Activated CD4-positive, CD25-positive, alpha-beta regulatory T cell (primary cell): ENCODE results near the gene HOXB2.

ENCODE experiments used
- DNase-seq, 4 experiments: peaks; one replicate each; lab custom pipeline; 2025; lab: John Stamatoyannopoulos, UW

Gene HOXB2

GRCh38 chr17:48552466-48553189 is 7.7 kb upstream of the HOXB2 start:
- DNase-seq = no peak

DNA sequence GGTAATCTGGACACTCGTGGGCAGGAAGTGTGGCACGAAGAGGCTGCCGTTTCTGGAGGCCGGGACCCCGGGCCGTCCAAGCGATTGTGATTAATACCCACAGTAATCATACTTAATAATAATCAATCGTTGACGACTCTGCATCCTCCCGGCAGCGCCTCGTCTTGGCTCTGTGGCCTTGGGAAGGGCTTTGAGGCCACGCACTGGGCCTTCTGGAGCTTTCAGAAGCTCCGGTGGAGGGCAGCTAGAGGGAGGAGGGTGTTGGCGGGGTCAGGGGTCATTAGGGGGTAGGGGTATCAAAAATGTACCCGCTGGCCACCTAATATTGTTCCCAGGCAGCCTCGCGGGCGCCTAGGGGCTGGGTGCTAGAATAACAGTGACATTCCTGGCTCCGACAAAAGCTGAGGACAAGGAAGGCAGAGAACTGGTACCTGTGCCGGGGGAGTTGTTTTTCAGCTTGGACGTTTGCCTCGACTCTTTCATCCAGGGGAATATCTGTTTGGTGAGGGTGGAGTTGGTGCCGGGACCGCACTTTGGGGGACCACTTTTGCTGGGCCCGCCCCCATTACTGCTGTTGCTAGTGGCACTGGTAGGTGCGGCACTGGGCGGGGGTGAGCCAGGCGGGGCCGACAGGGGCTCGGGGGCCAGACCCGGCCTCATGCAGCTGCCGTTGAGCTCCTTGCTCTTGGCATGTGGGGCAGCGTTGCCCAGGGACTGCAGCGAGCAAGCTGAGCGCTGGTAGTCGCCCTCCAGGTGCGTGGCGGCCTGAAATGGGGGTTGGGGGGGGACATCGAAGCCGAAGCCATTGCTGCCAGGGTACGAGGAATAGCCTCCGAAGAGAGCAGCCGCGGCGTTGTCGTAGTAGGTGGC is 6.9 kb upstream of the HOXB2 start:
- no peak for DNase-seq

- no peak for DNase-seq
These were observed 6.3 kb upstream of the HOXB2 start for GRCh38 chr17:48551214-48551555.

- no peak for DNase-seq
These were observed 5.7 kb upstream of the HOXB2 start for GRCh38 chr17:48550502-48551213.

- DNase-seq = no peak
These were observed 5.1 kb upstream of the HOXB2 start for GRCh38 chr17:48549914-48550501.

DNA sequence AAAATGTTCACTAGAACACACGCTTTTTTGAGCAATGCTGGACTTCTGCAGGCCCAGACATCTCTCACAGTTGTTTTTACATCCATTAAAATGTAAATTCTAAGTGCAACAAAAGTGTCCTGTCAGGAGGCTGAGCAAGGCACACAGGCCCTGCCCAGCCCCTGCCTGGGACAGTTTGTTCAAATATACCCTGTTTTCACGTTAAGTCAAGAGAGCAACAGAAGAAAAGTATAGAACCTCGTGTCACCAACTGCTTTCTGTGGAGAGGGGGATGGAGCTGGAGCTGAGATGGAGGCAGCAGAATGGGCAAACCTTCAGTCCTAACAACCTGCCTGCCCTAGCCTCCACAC is 4.3 kb upstream of the HOXB2 start:
- DNase-seq = no peak

DNA sequence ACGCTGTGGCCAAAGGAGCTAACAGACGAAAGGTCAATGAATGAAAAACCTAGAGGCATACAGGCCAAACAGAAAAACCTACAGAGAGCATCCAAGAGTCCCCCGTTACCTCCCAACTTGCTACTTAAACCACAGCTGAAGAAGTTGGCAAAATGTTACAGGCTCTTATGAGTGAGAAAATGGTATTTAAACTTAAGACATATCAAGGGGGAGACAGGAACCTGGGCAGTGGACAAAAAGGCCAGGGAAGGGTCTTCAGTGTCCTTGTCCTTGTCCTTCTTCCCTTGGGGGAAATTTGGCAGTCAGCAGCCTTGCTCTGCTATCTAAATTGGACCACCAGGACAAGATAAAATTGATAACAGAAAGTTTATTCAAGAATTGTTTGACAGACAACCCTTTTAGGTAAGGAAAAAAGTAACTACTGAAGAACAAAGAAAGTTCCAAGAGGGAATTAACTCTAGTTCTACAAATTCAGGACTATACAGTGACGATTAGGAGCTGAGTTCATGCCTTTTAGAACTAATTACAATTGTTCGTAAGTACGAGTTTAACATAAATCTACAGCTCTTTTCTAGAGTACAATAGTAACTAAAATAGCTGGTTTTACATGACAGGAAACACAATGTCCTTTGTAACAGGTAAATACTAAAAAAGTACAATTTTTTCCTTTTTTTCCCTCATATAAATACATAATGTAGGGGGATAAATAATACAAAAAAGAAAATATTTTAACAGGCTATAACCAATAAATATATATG is 3.8 kb upstream of the HOXB2 start:
- no peak for DNase-seq

DNA sequence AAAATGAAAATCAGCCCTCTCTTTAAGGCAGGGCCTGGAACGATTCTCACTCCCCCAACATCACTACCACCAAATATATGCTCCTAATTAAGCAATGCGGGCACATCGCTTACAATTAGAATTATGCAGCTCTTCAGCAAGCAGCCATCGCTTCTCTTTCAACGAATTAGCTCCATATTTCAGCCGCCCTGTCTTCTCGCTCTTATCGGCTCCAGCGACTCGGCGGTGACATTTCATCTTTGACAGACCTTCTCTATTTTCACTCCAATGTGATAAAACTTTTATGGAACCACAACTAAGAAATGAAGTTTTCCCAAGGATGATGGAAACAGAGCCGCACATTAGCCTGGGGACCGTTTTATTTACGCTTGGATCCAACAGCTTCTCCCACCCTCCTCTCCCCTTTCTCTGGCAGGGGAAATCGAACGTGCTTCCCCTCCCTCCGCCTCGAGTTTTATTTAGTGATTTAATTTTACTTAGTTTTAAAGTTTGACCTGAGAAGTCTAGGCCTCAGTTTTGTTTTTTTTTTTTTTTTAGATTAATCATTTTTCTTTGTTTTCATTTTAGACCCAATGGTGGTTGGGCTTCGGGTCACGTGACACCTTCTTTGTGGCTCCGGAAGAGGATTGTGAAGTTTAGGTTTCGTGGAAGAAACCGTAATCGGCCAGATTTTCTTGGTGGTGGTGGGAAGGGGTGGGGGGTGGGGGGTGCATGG is 3.1 kb upstream of the HOXB2 start:
- no peak for DNase-seq

GRCh38 chr17:48546924-48547807 is 2.3 kb upstream of the HOXB2 start:
- no peak for DNase-seq

- DNase-seq = no peak
These were observed 1.4 kb upstream of the HOXB2 start for GRCh38 chr17:48546137-48546923.

DNA sequence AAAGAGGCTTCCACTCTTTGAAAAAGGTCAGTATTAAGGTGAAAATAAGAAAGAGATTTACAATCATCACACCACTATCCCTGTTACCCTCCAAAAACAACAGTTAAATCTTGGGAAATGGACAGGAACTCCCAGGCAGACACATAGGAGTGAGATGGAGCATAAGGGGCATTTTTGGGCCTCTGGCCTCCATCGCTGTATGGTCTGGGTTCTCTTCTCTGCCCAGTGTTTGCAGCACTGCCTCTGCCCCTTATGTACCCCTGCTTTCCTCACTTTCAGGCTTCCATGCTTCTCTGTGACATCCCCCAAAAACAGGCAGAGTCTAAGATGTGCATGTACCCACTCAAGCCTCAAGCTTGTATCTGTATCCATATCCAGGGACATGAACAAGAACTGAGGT is 630 bp upstream of the HOXB2 start:
- DNase-seq = no peak

- DNase-seq = peak in 2 of 4 experiments; percentile 10 to 21
These were observed 424 bp downstream of the HOXB2 start for GRCh38 chr17:48544349-48545021.

DNA sequence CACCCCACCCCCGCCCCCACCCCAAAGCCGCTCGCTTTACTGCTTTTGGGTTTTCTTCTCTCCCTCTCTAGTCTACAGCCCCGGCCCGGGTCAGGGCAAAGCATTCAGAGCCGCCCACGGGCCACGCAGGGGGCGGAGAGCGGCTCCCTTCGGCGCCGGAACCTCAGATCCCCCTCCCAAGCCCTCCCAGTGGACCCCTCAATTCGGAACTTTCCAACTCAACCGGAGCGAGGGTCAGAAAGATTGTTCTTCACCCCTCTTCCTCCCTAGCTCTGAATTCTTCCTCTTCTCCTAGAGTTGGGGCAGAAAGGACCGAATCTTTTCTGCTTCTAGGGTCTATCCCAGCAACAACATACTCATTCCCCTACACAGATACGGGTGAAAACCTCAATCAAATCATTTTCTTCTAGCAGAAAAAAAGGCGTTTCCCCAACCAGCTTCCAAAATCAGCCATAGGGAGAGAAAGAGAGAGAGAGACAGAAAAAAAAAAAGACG is 1.0 kb downstream of the HOXB2 start:
- peak in 1 of 4 experiments; percentile 31 for DNase-seq

- peak in 2 of 4 experiments; percentile 29 to 39 for DNase-seq
These were observed 1.6 kb downstream of the HOXB2 start for GRCh38 chr17:48543107-48543853.

DNA sequence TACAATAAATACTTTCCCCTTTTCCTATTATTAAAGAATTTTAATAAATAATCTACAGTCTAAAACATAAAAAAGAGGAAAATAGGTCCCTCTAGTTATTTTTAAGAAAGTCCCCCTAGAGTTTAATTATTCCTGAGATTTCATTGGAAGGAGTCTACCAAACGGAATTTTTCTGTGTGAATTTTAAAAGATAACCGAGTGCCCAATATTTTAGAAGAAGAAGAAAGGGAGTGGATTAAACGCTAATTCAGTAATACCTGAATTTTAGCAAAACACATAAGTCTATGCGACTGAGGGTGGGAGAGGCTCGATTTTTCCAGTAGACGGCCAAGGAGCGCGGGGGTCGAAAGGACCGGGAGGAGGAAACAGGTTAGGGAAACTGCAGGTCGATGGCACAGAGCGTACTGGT is 2.2 kb downstream of the HOXB2 start:
- no peak for DNase-seq

DNA sequence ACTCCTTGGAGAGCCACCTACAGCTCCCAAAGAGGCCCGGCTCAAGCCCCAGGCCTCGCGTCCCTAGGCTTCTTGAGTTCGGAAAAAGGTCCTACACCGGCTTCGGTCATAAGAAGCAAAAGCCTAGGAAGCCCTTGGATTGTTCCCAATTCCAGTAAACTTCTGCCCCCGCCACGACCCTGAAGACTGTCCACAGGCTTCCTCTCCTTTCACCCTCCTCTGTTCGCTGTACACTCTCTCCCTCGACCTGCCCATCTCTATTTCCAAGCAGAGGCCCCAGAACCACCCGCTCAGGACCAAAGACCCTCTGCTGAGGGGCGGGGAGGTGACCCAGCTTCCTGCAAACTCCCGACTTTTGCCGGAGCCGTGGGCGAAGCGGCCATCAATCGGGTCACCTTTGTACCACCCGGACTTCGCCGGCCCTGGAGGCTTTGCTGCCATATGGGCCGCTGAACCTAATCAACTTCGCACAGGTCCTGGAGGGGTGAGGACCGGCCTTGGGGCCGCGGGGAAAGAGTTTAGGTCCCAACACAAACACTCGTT is 2.7 kb downstream of the HOXB2 start:
- DNase-seq = no peak

DNA sequence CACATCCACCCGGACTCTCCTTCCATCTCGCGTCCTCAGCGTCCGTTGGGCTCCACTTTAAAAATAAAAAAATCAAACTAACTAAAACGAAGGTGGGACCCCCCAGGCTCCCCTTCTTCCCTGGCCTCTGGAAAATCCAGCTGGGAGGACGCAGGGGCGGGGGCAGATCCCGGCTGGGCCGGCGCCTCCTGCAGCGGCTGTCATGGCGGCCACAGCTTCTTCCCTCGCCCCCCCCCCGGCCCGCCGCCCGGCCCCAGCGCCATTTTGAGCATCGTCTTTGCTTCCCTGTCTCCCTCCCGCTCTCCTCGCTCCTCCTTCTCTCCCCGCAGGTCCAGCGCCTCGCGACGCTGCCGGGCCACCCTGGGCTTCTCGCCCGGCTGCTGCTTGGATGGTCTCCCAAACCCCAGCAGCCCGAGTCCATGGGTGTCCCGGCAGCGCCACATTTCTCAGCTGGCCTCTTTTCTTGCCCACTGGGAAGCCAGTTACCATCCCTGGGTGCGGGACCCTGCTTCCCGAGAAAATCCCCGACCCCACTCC is 3.3 kb downstream of the HOXB2 start:
- DNase-seq = peak in 3 of 4 experiments; percentile 17 to 48 (median 46)
